Left colon (tissue), 2 donors: Measurements from ENCODE around the gene TMEM30A. TPM values are rescaled to one million over a fixed set of nuclear protein-coding genes. Genes with fewer than 3 reads are reported as not detected.

ENCODE experiments used
- ATAC-seq: fragments of 200-7000 bp; cut with Tn5 transposase; one replicate; pipeline ENCODE4 v1.9.1; 2020; ENCODE audit warnings: mild to moderate bottlenecking, moderate library complexity
- DNase-seq, 2 donors: peaks; one replicate each; pipeline ENCODE4 v3.0.0-alpha.2; 2020
- intact Hi-C, 2 donors: fragments of 100-400 bp; cut with DNase I in 1 of 2; cut with micrococcal nuclease in 1 of 2; formaldehyde crosslinking; loops; one replicate each; pipeline versions ENCODE4 v1.11.2 to v1.14.0; 2022; cut with DNase I, micrococcal nuclease
- total RNA-seq, 2 donors: library from RNA; stranded (reverse); fragmentation: NEBNext Ultra II Directional; extraction: Animal tissue kit (Norgen Biotek cat#: 25700); gene quantifications; one replicate each; pipeline ENCODE4 v1.2.1, GENCODE V29; 2021
- donor health status: DM: no; HTN: no; CAD: no.
- donor health status: DM: yes; HTN: yes; CAD: no.

The TMEM30A gene
- total RNA-seq, 2 donors from 2014 or later: 91.2 to 107 TPM

DNA sequence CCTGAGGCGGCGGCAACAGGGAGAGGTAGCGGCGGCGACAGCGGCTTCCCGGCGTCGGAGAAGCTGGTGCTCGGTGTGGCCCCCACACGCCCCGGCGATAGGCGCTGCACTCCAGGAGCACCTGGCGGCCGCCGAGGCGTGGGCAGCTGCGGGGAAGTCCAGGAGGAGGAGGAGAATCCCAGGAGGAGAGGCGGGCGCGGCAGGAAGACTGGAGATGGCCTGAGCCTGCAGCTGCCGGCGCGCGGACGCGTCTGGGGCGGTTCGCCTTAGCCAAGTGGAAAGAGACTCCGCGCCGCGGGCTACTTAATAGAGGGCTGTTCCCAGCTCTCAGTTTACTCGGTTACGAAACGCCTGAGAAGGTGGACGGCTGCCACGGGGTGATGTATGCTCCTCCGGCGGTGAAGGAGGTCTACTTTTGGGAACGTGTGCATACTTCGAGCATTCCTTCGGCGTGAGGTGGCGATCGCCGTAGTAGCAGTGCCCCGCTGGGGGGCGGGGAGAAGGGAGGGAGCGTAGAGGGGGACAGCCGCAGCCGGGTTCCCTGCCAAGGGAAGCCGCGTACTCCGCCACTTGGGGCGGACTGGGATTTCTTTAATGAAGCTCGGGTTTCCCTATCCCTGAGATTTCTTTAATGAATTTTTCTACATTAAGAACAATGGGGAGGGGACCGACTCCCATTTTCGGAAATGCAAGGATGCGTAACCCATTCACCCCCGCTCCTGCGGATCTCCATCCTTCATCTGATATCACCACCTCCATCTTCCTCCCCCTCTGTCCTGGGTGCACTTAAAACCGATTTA, 78.6 kb downstream of the TMEM30A start, which contains the start of gene COL12A1:
TSS of gene COL12A1 (minus strand) at position 278 of the 800 bp plus-strand sequence. CDS start 3,261 bp downstream, outside the sequence.
- intact Hi-C loops: no loop called here
- ATAC-seq (peak; percentile 52), DNase-seq (peak; percentile 71 to 76)

DNA sequence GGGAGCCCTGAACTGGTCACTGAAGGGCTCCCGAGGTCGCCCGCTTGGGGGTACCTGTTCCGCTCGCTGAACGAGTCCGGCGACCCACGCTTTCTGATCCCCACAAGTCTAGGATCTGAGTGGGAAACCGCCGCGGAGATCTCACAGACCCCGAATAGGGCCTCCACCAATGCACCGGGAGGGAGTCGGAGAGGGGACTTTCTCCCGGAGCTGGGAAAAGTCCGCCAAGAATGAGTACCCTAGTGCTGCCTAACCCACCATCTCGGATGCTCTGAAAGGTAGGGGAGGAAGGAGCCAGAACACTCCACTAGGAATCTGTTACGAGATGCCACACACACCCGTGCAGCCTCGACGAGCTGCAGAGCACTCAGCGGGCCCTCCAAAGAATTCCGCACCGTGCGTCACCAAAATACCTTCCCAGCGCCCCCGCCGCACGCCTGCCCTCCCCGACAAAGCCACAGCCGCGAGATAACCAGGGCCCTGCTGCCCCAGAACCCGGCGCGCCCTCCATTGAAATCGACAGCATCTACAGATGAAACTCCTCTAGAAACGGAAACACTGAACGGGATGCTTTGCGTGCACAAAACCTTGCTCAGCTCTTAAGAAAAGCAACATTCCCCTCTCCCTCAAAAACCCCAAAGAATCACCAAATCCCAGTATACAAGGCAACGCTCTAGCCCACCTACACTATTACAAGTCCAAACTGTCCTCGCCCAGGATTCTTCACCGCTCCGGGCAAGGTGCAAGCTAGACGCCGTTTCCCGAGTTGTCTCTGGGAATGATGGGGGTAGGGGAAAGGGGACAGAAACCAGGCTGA, 79.4 kb downstream of the TMEM30A start:
- DNase-seq (peak in 1 of 2 donors; percentile 21), ATAC-seq (no peak)
- intact Hi-C loops: loop anchor here in 1 of 2 donors (5.0 kb wide), 3 partner anchors 798 to 1348 kb away; no protein-coding TSS in a partner anchor

DNA sequence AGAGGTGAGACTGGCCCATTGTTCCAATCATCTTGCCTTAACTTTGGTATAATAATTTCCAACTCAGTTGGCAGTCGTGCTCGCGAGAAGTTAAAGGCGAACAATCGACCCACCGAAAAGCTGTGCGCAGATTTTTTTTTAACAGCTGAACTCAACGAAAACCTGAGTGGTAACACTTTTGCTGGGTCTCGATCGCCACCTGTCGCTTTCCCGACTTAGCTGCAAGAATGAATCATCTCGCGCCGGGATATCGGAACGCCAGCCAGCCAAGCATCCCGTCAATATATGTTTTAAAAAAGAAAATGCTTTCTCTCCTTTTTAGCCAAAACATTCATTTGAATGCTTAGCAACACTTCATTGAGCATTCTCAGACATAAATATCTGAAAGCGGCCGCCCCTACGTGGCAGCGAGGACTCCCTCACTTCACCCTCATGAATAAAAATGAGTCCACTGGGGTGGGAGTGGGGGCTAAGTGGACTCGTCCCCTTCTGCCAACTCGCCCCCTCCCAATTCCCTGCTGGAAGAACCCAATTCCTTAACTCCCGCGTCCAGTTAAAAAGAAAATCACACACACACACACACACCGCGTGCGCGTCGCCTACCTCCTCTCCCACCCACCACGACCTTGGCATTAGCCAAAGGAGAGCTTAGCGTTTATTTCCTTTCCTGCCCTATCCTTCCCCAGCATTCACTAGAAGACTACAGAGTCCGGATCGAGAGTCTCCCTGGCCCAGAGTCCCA, 80.2 kb downstream of the TMEM30A start:
- DNase-seq (peak; percentile 63 to 65), ATAC-seq (peak; percentile 47)
- intact Hi-C loops: loop anchor here in 1 of 2 donors (5.0 kb wide), 3 partner anchors 797 to 1347 kb away; no protein-coding TSS in a partner anchor

DNA sequence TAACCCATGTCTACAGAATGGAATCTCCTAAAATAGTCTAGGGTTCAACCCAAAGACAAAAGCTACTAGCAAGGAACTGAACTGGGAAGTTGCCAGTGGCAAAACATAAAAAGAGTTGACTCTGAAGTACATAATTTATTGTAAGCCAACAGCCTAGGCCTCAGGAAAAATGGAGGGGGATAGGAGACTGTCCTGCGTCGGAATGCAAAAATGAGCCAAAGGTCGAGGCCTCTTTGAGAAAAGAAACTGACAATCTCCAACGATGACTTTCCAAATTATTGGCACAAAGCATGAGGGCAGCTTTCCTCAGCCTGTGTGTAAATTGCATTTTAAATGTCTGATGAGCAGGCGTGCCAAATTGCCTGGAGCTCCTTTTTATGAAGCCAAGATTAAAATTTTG, 80.9 kb downstream of the TMEM30A start:
- intact Hi-C loops: loop anchor here in 1 of 2 donors (5.0 kb wide), 3 partner anchors 796 to 1346 kb away; no protein-coding TSS in a partner anchor
- no peak for DNase-seq

More for the DNA sequence above, 80.9 kb downstream of the TMEM30A start:
- ATAC-seq: no peak

Other genes starting within 250 kb of the TMEM30A start
- gene COL12A1, start 78.7 kb downstream of the TMEM30A start, total RNA-seq: 10 to 100 TPM in 1 of 2 donors, 1 to 10 TPM in 1; 5.5 to 18.4 TPM
- 100 to 1,000 TPM; 704 to 802 TPM for gene COX7A2, start 41.0 kb downstream of the TMEM30A start, total RNA-seq
- gene FILIP1, start 209.0 kb upstream of the TMEM30A start, total RNA-seq: 1 to 10 TPM in 1 of 2 donors, under 1 TPM in 1; 0.98 to 6.5 TPM